GM23338 (cell line): ENCODE data around the gene TCHH. TPM values are rescaled to one million over a fixed set of nuclear protein-coding genes. Genes with fewer than 3 reads are reported as not detected.

Experiments used
- ATAC-seq: fragments of 200-7000 bp; cut with Tn5 transposase; 3 replicates; pipeline ENCODE4 v1.9.1; 2020
- DNase-seq: peaks from one replicate; pipeline ENCODE4 v3.0.0-alpha.2; 2015; ENCODE audit warnings: low spot score
- H2AFZ ChIP-seq: fragments of 200-600 bp; sonication (generic); 2 replicates; pipeline ENCODE4 v1.8.0; 2016; ENCODE audit warnings: antibody characterized with exemption, mild to moderate bottlenecking, moderate library complexity
- H3F3A ChIP-seq: fragments of 200-600 bp; sonication (generic); replicated peaks from 2 replicates; pipeline ENCODE4 v1.8.0; 2017; ENCODE audit warnings: antibody characterized with exemption, mixed run types, low read depth
- H3K27ac ChIP-seq: fragments of 200-600 bp; sonication (generic); 2 replicates; pipeline ENCODE4 v1.6.1; 2016; ENCODE audit warnings: low read depth
- H3K27me3 ChIP-seq: fragments of 200-600 bp; sonication (generic); 2 replicates; pipeline ENCODE4 v1.8.0; 2016; ENCODE audit warnings: mild to moderate bottlenecking, mixed run types, moderate library complexity; ENCODE audit not compliant: insufficient read depth
- H3K36me3 ChIP-seq: fragments of 200-600 bp; sonication (generic); 2 replicates; pipeline ENCODE4 v1.8.0; 2016; ENCODE audit warnings: mild to moderate bottlenecking; ENCODE audit not compliant: insufficient read depth
- H3K4me1 ChIP-seq: fragments of 200-600 bp; sonication (generic); 2 replicates; pipeline ENCODE4 v1.8.0; 2016; ENCODE audit warnings: mild to moderate bottlenecking, moderate library complexity; ENCODE audit not compliant: insufficient read depth
- H3K4me2 ChIP-seq: fragments of 200-600 bp; sonication (generic); 2 replicates; pipeline ENCODE4 v1.7.1; 2017; ENCODE audit warnings: mixed run types
- H3K4me3 ChIP-seq: fragments of 200-600 bp; sonication (generic); 2 replicates; pipeline ENCODE4 v1.6.1; 2016; ENCODE audit warnings: mixed run types
- H3K79me2 ChIP-seq: fragments of 200-600 bp; sonication (generic); replicated peaks from 2 replicates; pipeline ENCODE4 v1.8.0; 2017; ENCODE audit warnings: mild to moderate bottlenecking; ENCODE audit not compliant: insufficient read depth
- H3K9me2 ChIP-seq: fragments of 200-600 bp; sonication (generic); 2 replicates; pipeline ENCODE4 v1.8.0; 2017; ENCODE audit not compliant: insufficient read depth
- H4K20me1 ChIP-seq: fragments of 200-600 bp; sonication (generic); replicated peaks from 2 replicates; pipeline ENCODE4 v1.8.0; 2017; ENCODE audit warnings: mild to moderate bottlenecking; ENCODE audit not compliant: insufficient read depth
- H3K27ac Mint-ChIP-seq: 2 replicates; pipeline ENCODE4 v1.8.0; 2020; ENCODE audit warnings: inconsistent platforms, mild to moderate bottlenecking, moderate library complexity, mixed read lengths
- H3K27me3 Mint-ChIP-seq: 3 replicates; pipeline ENCODE4 v1.8.0; 2022; ENCODE audit warnings: low read depth, mild to moderate bottlenecking, moderate library complexity, mixed read lengths, inconsistent platforms; ENCODE audit not compliant: insufficient read depth, poor library complexity
- H3K36me3 Mint-ChIP-seq: 3 replicates; pipeline ENCODE4 v1.8.0; 2021; ENCODE audit warnings: low read depth, mild to moderate bottlenecking, inconsistent platforms, moderate library complexity, mixed read lengths
- H3K4me1 Mint-ChIP-seq: 3 replicates; pipeline ENCODE4 v1.8.0; 2020; ENCODE audit warnings: mild to moderate bottlenecking, inconsistent platforms, mixed read lengths
- H3K4me3 Mint-ChIP-seq: 3 replicates; pipeline ENCODE4 v1.8.0; 2021; ENCODE audit warnings: moderate library complexity, mild to moderate bottlenecking, inconsistent platforms, mixed read lengths
- H3K9me3 Mint-ChIP-seq: 3 replicates; pipeline ENCODE4 v1.8.0; 2020; ENCODE audit warnings: moderate library complexity, mild to moderate bottlenecking, inconsistent platforms, mixed read lengths
- CREB1 ChIP-seq: fragments of 250-450 bp; sonication (Bioruptor Pico); IDR thresholded peaks from 2 replicates; pipeline ENCODE4 v1.5.0; 2020; ENCODE audit warnings: low read depth, mild to moderate bottlenecking, moderate library complexity
- CTCF ChIP-seq, 2 experiments: fragments of 200-600 bp in 1 of 2; sonication (generic) in 1 of 2; conservative IDR thresholded peaks; 2 replicates each; pipeline versions ENCODE4 v1.5.1 to v1.6.1; 2016 to 2017; ENCODE audit warnings: antibody characterized with exemption in 2 of 2, low read depth in 2 of 2, mild to moderate bottlenecking in 2 of 2, moderate library complexity in 1 of 2
- ETS1 ChIP-seq: IDR thresholded peaks from 2 replicates; pipeline ENCODE4 v1.6.1; 2016; ENCODE audit warnings: antibody characterized with exemption
- EZH2 ChIP-seq: fragments of 200-600 bp; sonication (generic); IDR thresholded peaks from one replicate; pipeline ENCODE4 v1.8.0; 2017; ENCODE audit warnings: antibody characterized with exemption, mild to moderate bottlenecking, low read depth; ENCODE audit not compliant: unreplicated experiment
- EZH2phosphoT487 ChIP-seq: fragments of 200-600 bp; sonication (generic); IDR thresholded peaks from one replicate; pipeline ENCODE4 v1.8.1; 2018; ENCODE audit warnings: antibody characterized with exemption; ENCODE audit not compliant: unreplicated experiment
- JUNB ChIP-seq: IDR thresholded peaks from one replicate; pipeline ENCODE4 v1.6.1; 2016; ENCODE audit warnings: antibody characterized with exemption; ENCODE audit not compliant: unreplicated experiment
- NANOG ChIP-seq: IDR thresholded peaks from 2 replicates; pipeline ENCODE4 v1.6.1; 2016; ENCODE audit warnings: antibody characterized with exemption, borderline replicate concordance
- POLR2AphosphoS5 ChIP-seq: IDR thresholded peaks from 2 replicates; pipeline ENCODE4 v1.6.1; 2016; ENCODE audit warnings: antibody characterized with exemption, low read depth
- REST ChIP-seq: IDR thresholded peaks from one replicate; pipeline ENCODE4 v1.6.1; 2018; ENCODE audit warnings: antibody characterized with exemption; ENCODE audit not compliant: unreplicated experiment
- STAT1 ChIP-seq: IDR thresholded peaks from one replicate; pipeline ENCODE4 v1.6.1; 2016; ENCODE audit warnings: antibody characterized with exemption; ENCODE audit not compliant: unreplicated experiment
- ZNF114 ChIP-seq: fragments of 250-450 bp; sonication (Bioruptor Pico); IDR thresholded peaks from 2 replicates; pipeline ENCODE4 v1.5.0; 2020; ENCODE audit warnings: mild to moderate bottlenecking, moderate library complexity
- ZNF331 ChIP-seq: fragments of 250-450 bp; sonication (Bioruptor Pico); IDR thresholded peaks from 2 replicates; pipeline ENCODE4 v1.5.0; 2020; ENCODE audit warnings: low read depth, mild to moderate bottlenecking, moderate library complexity
- polyA plus RNA-seq: library from polyadenylated mRNA; unstranded; fragments of >200 nt; fragmentation: Nextera tagmentation; extraction: Ambion mirVana; gene quantifications from 2 replicates; pipeline ENCODE4 v1.2.1, GENCODE V29; 2016
- total RNA-seq: library from RNA; depleted of rRNA; stranded (reverse); fragments of >200 nt; shearing (Covaris generic); gene quantifications from 2 replicates; pipeline ENCODE4 v1.2.3, GENCODE V29; 2014

Gene TCHH
- total and polyA plus RNA-seq, 2 experiments from 2014 or later = 0.38 to 0.42 TPM

GRCh38 chr1:152107031-152107983 lies 7.9 kb downstream of the TCHH start:
- Histone ChIP-seq H3K4me3 (peak overlapping the region; percentile 59), H4K20me1 (no peaks in the 10 kb centered on the region), H2AFZ (peak overlapping the region; percentile 80), H3K27ac (no peak overlapping the region), H3K79me2 (no peaks in the 10 kb centered on the region), H3K36me3 (no peaks in the 10 kb centered on the region), H3K4me1 (peaks cover 5% of the 10 kb centered on the region; the same call in 1 of the 2 replicates), H3K27me3 (peaks cover 89% of the 10 kb centered on the region), H3F3A (peaks cover 43% of the 10 kb centered on the region), H3K4me2 (peak overlapping the region; percentile 88), H3K9me2 (no peaks in the 10 kb centered on the region)
- Mint-ChIP-seq H3K36me3 (peaks cover 4% of the 10 kb centered on the region; the same call in 1 of the 3 replicates), H3K4me1 (peaks cover 8% of the 10 kb centered on the region; the same call in 2 of the 3 replicates), H3K9me3 (no peaks in the 10 kb centered on the region; the same call in 2 of the 3 replicates), H3K27ac (no peak overlapping the region), H3K4me3 (no peak overlapping the region; the same call in 2 of the 3 replicates), H3K27me3 (peaks cover 3% of the 10 kb centered on the region)
- peak; percentile 12 for ATAC-seq
- DNase-seq = peak; percentile 56
- TF ChIP-seq EZH2phosphoT487 (peak; percentile 58), POLR2AphosphoS5 (no peak), EZH2 (peak; percentile 74)

- Histone ChIP-seq H3K79me2 (no peaks in the 10 kb centered on the region), H3K36me3 (no peaks in the 10 kb centered on the region), H3K27ac (no peak overlapping the region), H3F3A (peaks cover 27% of the 10 kb centered on the region), H3K4me2 (no peak overlapping the region), H3K27me3 (peaks cover 64% of the 10 kb centered on the region), H3K4me3 (no peak overlapping the region), H4K20me1 (no peaks in the 10 kb centered on the region), H3K4me1 (peaks cover 1% of the 10 kb centered on the region; the same call in 1 of the 2 replicates), H2AFZ (no peak overlapping the region), H3K9me2 (no peaks in the 10 kb centered on the region)
- no peak for ATAC-seq
- peaks cover 4% of the 10 kb centered on the region; the same call in 1 of the 3 replicates for H3K36me3 Mint-ChIP-seq
- no peaks in the 10 kb centered on the region; the same call in 2 of the 3 replicates for H3K9me3 Mint-ChIP-seq
- peaks cover 8% of the 10 kb centered on the region; the same call in 2 of the 3 replicates for H3K4me1 Mint-ChIP-seq
- no peak overlapping the region for H3K4me3 Mint-ChIP-seq
- DNase-seq = no peak
- peaks cover 7% of the 10 kb centered on the region for H3K27me3 Mint-ChIP-seq
- H3K27ac Mint-ChIP-seq = no peak overlapping the region
- TF ChIP-seq CTCF (conservative IDR thresholded peaks at IDR 0.05; ENCODE audit: low read depth in 2 of 2) (no peak), JUNB (no peak), ZNF114 (CRISPR knock-in tag) (no peak), EZH2 (no peak), POLR2AphosphoS5 (no peak), REST (no peak), NANOG (no peak), CREB1 (no peak), STAT1 (no peak), EZH2phosphoT487 (no peak), ETS1 (no peak), ZNF331 (CRISPR knock-in tag) (no peak)
Measured at GRCh38 chr1:152104854-152105253, 10.4 kb downstream of the TCHH start.
